WI38 (cell line): Measurements from ENCODE around the gene CORO1C.

ENCODE experiments used
- H3K4me3 ChIP-seq: 2 replicates; pipeline ENCODE4 v1.5.1; 2011; ENCODE audit warnings: low read depth, mild to moderate bottlenecking, control low read depth, low read length
- CTCF ChIP-seq: IDR thresholded peaks from 2 replicates; pipeline ENCODE4 v1.5.1; 2012; ENCODE audit warnings: low read depth, mild to moderate bottlenecking, control low read depth, low read length

The CORO1C gene

GRCh38 chr12:108731105-108731865 is at the start of gene CORO1C:
Gene CORO1C, minus strand, starts transcription at chr12:108731518. Its CDS starts 30,200 bp downstream, at chr12:108701318.
- TF ChIP-seq CTCF: peak; percentile 79

GRCh38 chr12:108779998-108780688 is 48.8 kb upstream of the CORO1C start:
- TF ChIP-seq CTCF: no peak
- no peak overlapping the region for H3K4me3 ChIP-seq

More at GRCh38 chr12:108731105-108731865, at the start of gene CORO1C:
- H3K4me3 ChIP-seq: peak within 1 kb of the TSS; percentile 71

- H3K4me3 ChIP-seq: no peak overlapping the region
- TF ChIP-seq CTCF: no peak
These were observed 46.7 kb upstream of the CORO1C start for GRCh38 chr12:108778053-108778452.

GRCh38 chr12:108777156-108777555 is 45.8 kb upstream of the CORO1C start:
- no peak for TF ChIP-seq CTCF
- no peak overlapping the region for H3K4me3 ChIP-seq

- no peak for TF ChIP-seq CTCF
These were observed 42.8 kb upstream of the CORO1C start for GRCh38 chr12:108773798-108774788.

GRCh38 chr12:108772891-108773797 is 41.8 kb upstream of the CORO1C start:
- TF ChIP-seq CTCF: no peak
- no peak overlapping the region for H3K4me3 ChIP-seq

More at GRCh38 chr12:108773798-108774788, 42.8 kb upstream of the CORO1C start:
- no peak overlapping the region for H3K4me3 ChIP-seq
